ENCODE data around the gene TMEM184C. TPM values are rescaled to one million over a fixed set of nuclear protein-coding genes. Genes with fewer than 3 reads are reported as not detected.

The TMEM184C gene
- polyA plus RNA-seq (2013, experiment 1 of 2; ENCODE audit: insufficient read length), result 22.4 TPM
- 17.7 TPM for polyA plus RNA-seq (2013, experiment 2 of 2; ENCODE audit: insufficient read length)

DNA sequence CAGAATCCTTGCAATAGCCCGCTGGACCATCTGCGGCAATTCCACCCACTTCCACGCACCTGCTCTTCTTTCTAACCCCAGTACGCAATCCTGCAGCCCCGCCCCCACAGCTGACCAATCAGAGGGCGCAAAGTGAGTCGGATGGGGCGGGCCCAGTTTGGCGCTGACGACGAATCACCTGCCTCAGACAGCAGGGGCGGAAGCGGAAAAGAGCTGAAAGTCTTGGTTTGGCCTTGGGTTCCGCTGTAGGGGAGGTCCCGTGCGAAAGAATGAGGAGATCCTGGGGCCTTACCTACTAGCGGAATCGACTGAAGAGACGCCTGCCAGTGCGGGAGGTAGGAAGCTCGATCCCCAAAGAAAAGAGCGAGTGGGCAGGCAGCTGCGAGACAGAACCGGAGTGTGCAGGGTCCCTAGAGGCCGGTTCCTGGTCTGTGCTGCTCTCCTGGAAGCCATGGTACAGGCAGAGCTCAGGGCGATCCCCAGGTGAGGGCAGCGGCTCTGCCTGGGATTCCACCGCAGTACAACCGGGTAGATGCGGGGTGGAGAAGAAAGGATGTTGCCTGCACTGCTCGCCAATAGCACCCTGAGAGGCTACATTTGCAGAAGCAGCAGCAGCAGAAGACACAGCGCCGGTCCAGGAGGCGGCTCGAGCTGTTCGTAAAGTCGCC lies at the start of gene TMEM184C:
Gene TMEM184C (plus strand): TSS at position 225 of the 668 bp plus-strand sequence. CDS start 560 bp downstream, outside the sequence.
- peak; percentile 95 for DNase-seq

- no peak for DNase-seq
Observed at GRCh38 chr4:147570616-147571015, 46.6 kb upstream of the TMEM184C start.

DNA sequence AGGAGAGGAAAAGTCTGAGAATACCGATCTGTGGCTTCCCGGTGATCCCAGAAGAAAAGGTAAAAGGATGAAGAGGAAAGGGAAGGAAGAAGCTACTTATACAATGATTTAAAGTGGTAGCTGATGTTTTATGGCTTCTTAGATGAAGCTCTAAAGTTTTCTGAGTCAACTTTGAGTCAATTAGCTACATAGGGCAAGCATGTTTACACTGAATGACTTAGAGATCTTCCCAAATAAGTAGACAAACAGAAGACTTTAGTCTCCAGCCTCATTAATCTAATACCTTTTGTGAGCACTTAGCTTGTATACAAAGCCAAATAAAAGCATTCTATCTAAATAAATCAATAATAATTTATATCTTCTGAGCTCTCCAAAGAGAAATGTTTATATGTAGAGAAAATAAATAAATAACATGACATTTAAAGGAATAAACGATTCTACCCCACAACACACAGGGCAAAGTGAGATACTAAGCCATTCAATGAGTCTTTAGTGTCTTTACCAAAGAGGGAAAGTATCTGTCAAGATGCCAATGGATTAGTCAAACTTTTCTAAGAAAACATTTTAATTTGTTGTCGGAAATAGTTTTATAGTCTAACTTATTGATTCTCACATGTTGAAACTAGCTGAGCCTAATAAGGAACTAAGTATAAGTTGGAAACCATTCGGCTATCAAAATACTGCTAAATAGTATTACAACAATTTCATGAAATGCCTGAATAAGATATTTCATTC lies 46.0 kb upstream of the TMEM184C start:
- DNase-seq, result peak; percentile 35

- no peak for DNase-seq
Observed at GRCh38 chr4:147576084-147576483, 41.1 kb upstream of the TMEM184C start.

GRCh38 chr4:147578051-147578476 lies 39.1 kb upstream of the TMEM184C start:
- peak; percentile 89 for DNase-seq

DNA sequence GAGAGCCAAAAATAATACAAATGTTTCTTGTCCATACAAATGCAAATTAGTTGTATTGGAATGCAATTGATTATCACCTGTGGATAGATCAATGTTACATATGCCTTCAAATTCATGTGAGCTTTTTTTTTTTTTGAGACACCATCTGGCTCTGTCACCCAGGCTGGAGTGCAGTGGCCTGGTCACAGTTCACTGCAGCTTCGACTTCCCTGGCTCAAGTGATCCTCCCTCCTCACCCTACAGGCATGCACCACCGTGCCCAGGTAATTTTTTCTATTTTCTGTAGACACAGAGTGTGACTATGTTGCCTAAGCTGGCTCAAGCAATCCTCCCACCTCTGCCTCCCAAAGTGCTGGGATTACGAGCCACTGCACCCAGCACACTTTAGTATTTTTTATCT lies 38.6 kb upstream of the TMEM184C start:
- no peak for DNase-seq

- DNase-seq, result no peak
Observed at GRCh38 chr4:147580396-147580795, 36.8 kb upstream of the TMEM184C start.

- no peak for DNase-seq
Observed at GRCh38 chr4:147581606-147582350, 35.4 kb upstream of the TMEM184C start.

DNA sequence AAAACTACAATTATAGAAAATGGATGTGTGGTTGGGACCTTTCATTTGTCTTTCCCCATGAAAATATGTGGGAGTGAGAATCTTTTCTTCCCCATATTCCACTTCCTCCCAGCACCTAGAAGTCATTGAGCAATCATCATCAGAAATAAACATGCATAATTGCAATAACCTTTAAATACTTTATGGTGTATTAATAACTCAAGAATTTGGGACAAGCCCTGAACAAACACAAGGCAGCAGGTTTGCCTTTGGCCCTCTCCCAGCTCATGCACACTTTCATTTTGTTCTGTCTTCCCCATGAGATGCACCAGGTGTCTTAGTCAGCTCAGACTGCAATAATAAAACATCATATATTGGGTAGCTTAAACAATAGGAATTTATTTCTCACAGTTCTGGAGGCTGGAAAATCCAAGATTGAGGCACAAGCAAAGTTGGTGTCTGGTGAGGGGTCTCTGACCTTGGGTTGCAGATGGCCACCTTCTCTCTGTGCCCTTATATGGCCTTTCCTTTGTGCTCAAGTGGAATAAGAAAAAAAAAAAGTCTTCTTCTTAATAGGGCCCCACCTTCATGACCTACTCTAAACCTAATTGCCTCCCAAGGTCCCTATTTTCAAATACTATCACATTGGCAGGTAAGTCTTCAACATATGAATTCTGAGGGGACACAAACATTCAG lies 34.7 kb upstream of the TMEM184C start:
- no peak for DNase-seq

DNA sequence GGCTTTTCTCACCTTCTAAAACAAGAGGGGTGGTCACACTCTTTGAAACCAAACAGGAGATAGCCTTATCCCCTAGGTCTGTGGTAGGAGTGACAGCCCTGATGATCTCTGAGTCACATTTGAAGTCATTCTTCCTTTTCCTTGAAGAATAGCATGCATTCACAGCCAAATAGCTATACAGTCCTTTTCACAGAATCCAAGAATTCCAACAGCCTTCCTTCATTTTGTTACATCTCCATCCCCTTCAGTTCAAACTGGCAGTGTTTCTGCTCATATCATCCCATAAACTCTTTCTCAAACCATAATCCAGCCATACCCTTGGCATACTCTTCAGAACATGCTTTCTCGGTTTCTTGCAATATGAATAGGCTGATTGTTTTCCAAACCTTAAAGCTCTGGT lies 33.3 kb upstream of the TMEM184C start:
- DNase-seq, result peak; percentile 40

- DNase-seq, result no peak
Observed at GRCh38 chr4:147586032-147586431, 31.2 kb upstream of the TMEM184C start.

DNA sequence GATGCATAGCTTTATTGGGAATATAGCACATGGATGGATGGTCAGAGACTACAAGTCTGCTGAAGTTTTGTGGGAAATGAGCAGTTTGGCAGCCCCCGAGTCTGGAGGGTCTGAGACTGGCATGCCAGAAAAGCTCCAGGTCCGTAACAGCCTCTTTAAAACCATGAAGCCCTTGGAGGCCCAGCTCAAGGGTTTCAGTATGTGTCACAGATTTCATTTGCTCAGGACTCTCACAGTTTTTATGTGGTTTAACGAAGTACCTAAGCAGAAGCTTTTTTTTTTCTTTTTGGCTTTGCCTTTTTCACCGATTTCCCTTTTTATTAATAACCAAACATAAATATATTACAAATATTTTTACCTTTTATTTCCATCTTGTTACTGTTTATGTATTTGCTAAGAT lies 30.6 kb upstream of the TMEM184C start:
- no peak for DNase-seq

- DNase-seq, result no peak
Observed at GRCh38 chr4:147587041-147587440, 30.2 kb upstream of the TMEM184C start.

- no peak for DNase-seq
Observed at GRCh38 chr4:147589586-147589985, 27.6 kb upstream of the TMEM184C start.

DNA sequence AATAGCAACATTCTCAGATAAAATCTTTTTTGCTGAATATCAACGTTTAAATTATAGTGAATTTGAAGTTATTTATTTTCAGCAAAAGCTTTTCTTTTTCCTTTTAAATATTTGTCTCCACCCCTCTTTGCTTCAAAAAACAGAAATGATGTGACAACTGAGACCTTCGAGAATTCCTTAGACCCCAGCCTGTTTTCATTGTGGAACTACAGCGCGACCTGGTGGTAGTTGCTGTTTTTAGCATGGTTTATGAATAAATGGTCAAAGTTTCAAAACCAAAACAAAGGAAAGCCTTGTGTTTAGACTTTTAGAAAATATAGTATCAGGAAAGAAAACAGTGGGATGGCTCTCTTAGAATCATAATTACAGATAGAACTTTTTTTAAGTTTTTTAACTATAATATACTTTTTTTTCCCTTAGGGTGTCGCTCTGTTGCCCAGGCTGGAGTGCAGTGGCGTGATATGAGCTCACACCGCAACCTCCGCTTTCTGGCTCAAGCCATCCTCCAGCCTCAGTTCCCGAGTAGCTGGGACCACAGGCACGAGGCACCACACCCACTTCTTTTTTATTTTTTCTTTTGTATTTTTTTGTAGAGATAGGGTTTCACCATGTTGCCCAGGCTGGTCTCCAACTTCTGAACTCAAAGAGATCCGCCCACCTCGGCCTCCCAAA lies 26.8 kb upstream of the TMEM184C start:
- peak; percentile 77 for DNase-seq

GRCh38 chr4:147591106-147591505 lies 26.1 kb upstream of the TMEM184C start:
- DNase-seq, result no peak

GRCh38 chr4:147594107-147594506 lies 23.1 kb upstream of the TMEM184C start:
- DNase-seq, result no peak

DNA sequence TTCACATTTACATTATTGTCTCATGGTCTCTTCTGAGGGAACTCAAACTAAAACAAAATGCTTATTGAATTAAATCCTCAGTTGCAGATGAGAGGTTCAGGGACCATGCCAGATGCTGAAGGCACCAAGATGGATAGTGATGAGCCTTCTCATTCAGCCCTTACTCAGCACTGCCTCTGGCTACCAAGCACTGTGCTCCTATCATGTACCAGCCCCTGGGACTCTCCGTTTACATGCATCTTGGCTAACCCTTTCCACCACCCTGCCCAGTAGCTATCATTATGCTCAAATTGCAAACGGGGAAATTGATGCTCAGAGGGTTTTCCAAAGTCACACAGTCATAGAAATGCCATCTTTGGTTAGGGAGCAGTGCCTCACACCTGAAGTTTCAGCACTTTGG lies 22.6 kb upstream of the TMEM184C start:
- no peak for DNase-seq

DNA sequence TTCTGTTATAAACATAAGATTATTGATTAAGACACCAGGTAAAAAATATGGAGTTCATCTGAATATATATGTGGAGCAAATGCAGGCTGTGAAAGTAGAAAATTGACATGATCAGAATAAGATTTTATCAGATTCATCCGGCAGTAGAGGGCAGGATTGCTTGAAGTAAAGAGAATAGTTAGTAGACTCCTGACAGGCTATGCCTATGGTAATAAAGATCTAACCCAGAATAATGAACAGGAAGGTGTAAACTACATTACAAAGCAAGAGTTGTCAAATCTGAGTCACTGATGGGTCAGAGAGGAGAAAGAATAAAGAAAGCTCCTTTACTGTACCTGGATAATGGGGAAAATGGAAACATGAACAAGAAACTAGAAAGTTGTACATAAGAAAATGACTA lies 20.8 kb upstream of the TMEM184C start:
- DNase-seq, result no peak

DNA sequence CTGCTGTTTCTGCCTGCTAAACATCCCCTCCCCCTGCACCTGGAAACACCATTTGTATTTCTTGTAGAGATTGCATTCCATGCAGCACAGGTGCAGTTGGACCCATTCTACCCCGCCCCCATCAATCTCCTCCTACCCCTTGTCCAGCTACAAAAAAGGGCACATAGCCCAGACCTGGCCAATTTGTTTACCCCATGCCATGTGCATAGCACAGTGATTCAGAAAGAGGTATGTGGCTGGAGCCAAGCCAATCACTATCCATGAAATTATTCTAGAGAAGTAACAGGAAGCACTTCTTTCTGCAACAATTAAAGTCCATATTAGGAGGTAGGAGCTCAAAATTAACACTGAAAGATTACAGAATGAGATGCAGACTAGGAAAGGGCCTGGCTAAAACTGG lies 20.2 kb upstream of the TMEM184C start:
- peak; percentile 82 for DNase-seq

GRCh38 chr4:147597561-147597960 lies 19.6 kb upstream of the TMEM184C start:
- no peak for DNase-seq

DNA sequence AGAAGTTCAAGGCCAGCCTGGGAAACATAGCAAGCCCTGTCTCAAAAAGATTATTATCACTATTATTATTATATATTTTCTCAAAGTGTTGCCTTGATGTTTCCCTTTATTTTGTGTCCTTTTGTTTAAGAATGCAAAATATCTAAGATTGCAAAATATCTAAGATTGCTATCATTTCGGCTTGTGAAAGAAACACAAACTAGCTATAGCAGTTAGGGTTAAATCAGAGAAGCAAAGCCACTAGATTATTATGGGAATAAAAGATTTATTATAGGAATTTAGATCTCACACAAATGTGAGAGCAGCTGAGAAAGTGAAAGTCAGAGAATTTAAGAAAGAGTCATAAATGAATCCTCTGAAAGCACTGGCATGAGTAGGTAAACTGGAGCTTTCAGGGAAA lies 18.0 kb upstream of the TMEM184C start:
- no peak for DNase-seq

Data from fibroblast of skin of back (primary cell).